Nephron progenitor cell (in vitro differentiated cells): Measurements from ENCODE around the gene KCNB1.

Source experiments
- DNase-seq: peaks from one replicate; pipeline ENCODE4 v3.0.0; 2021
- H3K27ac Mint-ChIP-seq: 2 replicates; pipeline ENCODE4 v1.8.0; 2021; ENCODE audit warnings: mild to moderate bottlenecking, moderate library complexity, mixed read lengths
- H3K27me3 Mint-ChIP-seq: 2 replicates; pipeline ENCODE4 v1.8.0; 2021; ENCODE audit warnings: mild to moderate bottlenecking, low read depth, mixed read lengths; ENCODE audit not compliant: poor library complexity
- H3K36me3 Mint-ChIP-seq: 2 replicates; pipeline ENCODE4 v1.8.0; 2021; ENCODE audit warnings: low read depth, mixed read lengths
- H3K4me1 Mint-ChIP-seq: 2 replicates; pipeline ENCODE4 v1.8.0; 2021; ENCODE audit warnings: mixed read lengths
- H3K4me3 Mint-ChIP-seq: 2 replicates; pipeline ENCODE4 v1.8.0; 2021; ENCODE audit warnings: mild to moderate bottlenecking, moderate library complexity, mixed read lengths
- H3K9me3 Mint-ChIP-seq: 2 replicates; pipeline ENCODE4 v1.8.0; 2021; ENCODE audit warnings: mild to moderate bottlenecking, moderate library complexity, mixed read lengths
- CTCF ChIP-seq: fragments of 200-600 bp; sonication (generic); IDR thresholded peaks from 2 replicates; pipeline ENCODE4 v1.5.0; 2021; ENCODE audit warnings: antibody characterized with exemption

The KCNB1 gene

GRCh38 chr20:49381558-49382493 lies 100.6 kb downstream of the KCNB1 start:
- peaks cover 9% of the 10 kb centered on the region for H3K4me1 Mint-ChIP-seq
- no peaks in the 10 kb centered on the region for H3K36me3 Mint-ChIP-seq
- TF ChIP-seq CTCF = no peak
- DNase-seq = no peak
- no peaks in the 10 kb centered on the region for H3K9me3 Mint-ChIP-seq
- no peak overlapping the region for H3K27ac Mint-ChIP-seq
- H3K4me3 Mint-ChIP-seq = no peak overlapping the region
- peaks cover 20% of the 10 kb centered on the region for H3K27me3 Mint-ChIP-seq

- no peak overlapping the region for H3K27ac Mint-ChIP-seq
- no peaks in the 10 kb centered on the region for H3K9me3 Mint-ChIP-seq
- H3K4me3 Mint-ChIP-seq = no peak overlapping the region
- TF ChIP-seq CTCF = no peak
- H3K36me3 Mint-ChIP-seq = no peaks in the 10 kb centered on the region
- H3K4me1 Mint-ChIP-seq = peaks cover 8% of the 10 kb centered on the region
- peaks cover 24% of the 10 kb centered on the region for H3K27me3 Mint-ChIP-seq
- DNase-seq = peak; percentile 46
Observed at GRCh38 chr20:49380337-49380780, 102.1 kb downstream of the KCNB1 start.

GRCh38 chr20:49379338-49379737 lies 103.1 kb downstream of the KCNB1 start:
- H3K36me3 Mint-ChIP-seq = no peaks in the 10 kb centered on the region
- H3K4me1 Mint-ChIP-seq = peaks cover 8% of the 10 kb centered on the region
- no peak for TF ChIP-seq CTCF
- no peak overlapping the region for H3K27ac Mint-ChIP-seq
- peaks cover 21% of the 10 kb centered on the region for H3K27me3 Mint-ChIP-seq
- H3K9me3 Mint-ChIP-seq = no peaks in the 10 kb centered on the region
- no peak overlapping the region for H3K4me3 Mint-ChIP-seq
- no peak for DNase-seq

GRCh38 chr20:49377326-49377725 lies 105.1 kb downstream of the KCNB1 start:
- Mint-ChIP-seq H3K9me3 (no peaks in the 10 kb centered on the region), H3K4me1 (peaks cover 8% of the 10 kb centered on the region), H3K27ac (peak overlapping the region; percentile 70), H3K4me3 (no peak overlapping the region), H3K36me3 (no peaks in the 10 kb centered on the region), H3K27me3 (peaks cover 21% of the 10 kb centered on the region)
- no peak for TF ChIP-seq CTCF
- DNase-seq = no peak

GRCh38 chr20:49375170-49375569 lies 107.3 kb downstream of the KCNB1 start:
- no peak for DNase-seq
- peaks cover 5% of the 10 kb centered on the region for H3K4me1 Mint-ChIP-seq
- H3K36me3 Mint-ChIP-seq = no peaks in the 10 kb centered on the region
- no peak overlapping the region for H3K4me3 Mint-ChIP-seq
- H3K9me3 Mint-ChIP-seq = no peaks in the 10 kb centered on the region
- H3K27me3 Mint-ChIP-seq = peaks cover 35% of the 10 kb centered on the region
- TF ChIP-seq CTCF = no peak
- H3K27ac Mint-ChIP-seq = no peak overlapping the region
